GM20431 (cell line): ENCODE data around the gene REELD1.

ENCODE experiments used
- in situ Hi-C: fragments of 300-500 bp; cut with MseI, MboI; formaldehyde crosslinking; loops from one replicate; pipeline ENCODE4 v1.15.0; 2020; ENCODE audit warnings: low sequenced_read_pairs; ENCODE audit not compliant: unreplicated experiment

The REELD1 gene

GRCh38 chr4:146222313-146222712 is 8.0 kb downstream of the REELD1 start:
- in situ Hi-C loops: no loop called here

GRCh38 chr4:146224326-146224966 is 10.1 kb downstream of the REELD1 start:
- in situ Hi-C loops: no loop called here

- in situ Hi-C loops: no loop called here
Observed at GRCh38 chr4:146229406-146229805, 15.1 kb downstream of the REELD1 start.

GRCh38 chr4:146232131-146232722 is 17.9 kb downstream of the REELD1 start:
- in situ Hi-C loops: loop anchor here (10.0 kb wide), 1 partner anchor 673 kb away; no protein-coding TSS in a partner anchor

- in situ Hi-C loops: loop anchor here (10.0 kb wide), 1 partner anchor 669 kb away; no protein-coding TSS in a partner anchor
Observed at GRCh38 chr4:146235654-146236177, 21.4 kb downstream of the REELD1 start.

GRCh38 chr4:146236216-146236615 is 21.9 kb downstream of the REELD1 start:
- in situ Hi-C loops: loop anchor here (10.0 kb wide), 1 partner anchor 669 kb away; no protein-coding TSS in a partner anchor

- in situ Hi-C loops: loop anchor here (10.0 kb wide), 1 partner anchor 668 kb away; no protein-coding TSS in a partner anchor
Observed at GRCh38 chr4:146237092-146237491, 22.8 kb downstream of the REELD1 start.

GRCh38 chr4:146238107-146238506 is 23.8 kb downstream of the REELD1 start:
- in situ Hi-C loops: loop anchor here (10.0 kb wide), 1 partner anchor 667 kb away; no protein-coding TSS in a partner anchor

GRCh38 chr4:146243141-146243882 is 29.0 kb downstream of the REELD1 start:
- in situ Hi-C loops: no loop called here

- in situ Hi-C loops: no loop called here
Observed at GRCh38 chr4:146243883-146244277, 29.5 kb downstream of the REELD1 start.

GRCh38 chr4:146244496-146244895 is 30.2 kb downstream of the REELD1 start:
- in situ Hi-C loops: no loop called here

- in situ Hi-C loops: no loop called here
Observed at GRCh38 chr4:146245246-146245645, 30.9 kb downstream of the REELD1 start.

- in situ Hi-C loops: no loop called here
Observed at GRCh38 chr4:146245850-146246249, 31.5 kb downstream of the REELD1 start.

- in situ Hi-C loops: no loop called here
Observed at GRCh38 chr4:146246381-146246780, 32.0 kb downstream of the REELD1 start.

GRCh38 chr4:146247356-146247755 is 33.0 kb downstream of the REELD1 start:
- in situ Hi-C loops: no loop called here

- in situ Hi-C loops: no loop called here
Observed at GRCh38 chr4:146252969-146253611, 38.8 kb downstream of the REELD1 start.

- in situ Hi-C loops: no loop called here
Observed at GRCh38 chr4:146255463-146255862, 41.1 kb downstream of the REELD1 start.

GRCh38 chr4:146255874-146256273 is 41.5 kb downstream of the REELD1 start:
- in situ Hi-C loops: no loop called here

GRCh38 chr4:146256328-146256727 is 42.0 kb downstream of the REELD1 start:
- in situ Hi-C loops: no loop called here

- in situ Hi-C loops: no loop called here
Observed at GRCh38 chr4:146257511-146257910, 43.2 kb downstream of the REELD1 start.
